Measurements from ENCODE around the gene MOSPD3.
A peak's percentile ranks its signal among the peaks of the same experiment; 100 is the strongest.
"Not testable (repeated sequence)": the region's sequence is repeated elsewhere in the genome, so short reads cannot be mapped to it uniquely, and the experiment has no call there.

MOSPD3 gene

GRCh38 chr7:100611983-100612729 is at the start of gene MOSPD3:
TSS of gene MOSPD3 (plus strand) at chr7:100612540. CDS start at chr7:100612792, 252 bp downstream.
- DNase-seq, result peak; percentile 99

GRCh38 chr7:100563100-100563564 is 49.2 kb upstream of the MOSPD3 start:
- no peak for DNase-seq

- DNase-seq, result peak; percentile 78
Observed at GRCh38 chr7:100563809-100564400, 48.4 kb upstream of the MOSPD3 start.

- not testable (repeated sequence) for DNase-seq
Observed at GRCh38 chr7:100564405-100564804, 47.9 kb upstream of the MOSPD3 start.

- no peak for DNase-seq
Observed at GRCh38 chr7:100565133-100565571, 47.2 kb upstream of the MOSPD3 start.

- no peak for DNase-seq
Observed at GRCh38 chr7:100566018-100566531, 46.3 kb upstream of the MOSPD3 start.

GRCh38 chr7:100567031-100567730 is 45.2 kb upstream of the MOSPD3 start:
- no peak for DNase-seq

- no peak for DNase-seq
Observed at GRCh38 chr7:100567751-100568175, 44.6 kb upstream of the MOSPD3 start.

GRCh38 chr7:100568176-100568895 is 44.0 kb upstream of the MOSPD3 start:
- DNase-seq, result no peak

- peak; percentile 68 for DNase-seq
Observed at GRCh38 chr7:100568896-100569844, 43.2 kb upstream of the MOSPD3 start.

- no peak for DNase-seq
Observed at GRCh38 chr7:100570954-100571828, 41.1 kb upstream of the MOSPD3 start.

- DNase-seq, result no peak
Observed at GRCh38 chr7:100571829-100572116, 40.6 kb upstream of the MOSPD3 start.

GRCh38 chr7:100572281-100572948 is 39.9 kb upstream of the MOSPD3 start:
- no peak for DNase-seq

- no peak for DNase-seq
Observed at GRCh38 chr7:100572949-100573675, 39.2 kb upstream of the MOSPD3 start.

GRCh38 chr7:100573691-100574361 is 38.5 kb upstream of the MOSPD3 start, which contains the start of gene SAP25:
TSS of gene SAP25 (minus strand) at chr7:100573900. CDS start at chr7:100573742, 158 bp downstream.
- DNase-seq, result no peak

- no peak for DNase-seq
Observed at GRCh38 chr7:100574362-100575205, 37.8 kb upstream of the MOSPD3 start.

- DNase-seq, result no peak
Observed at GRCh38 chr7:100575206-100575631, 37.1 kb upstream of the MOSPD3 start.
